Duodenal mucosa (tissue), 2 donors: ENCODE data around the gene TUBB.
A peak's percentile ranks its signal among the peaks of the same experiment; 100 is the strongest.

ENCODE experiments used
- H3K27ac ChIP-seq: one replicate; pipeline ENCODE4 v1.7.0; 2013; ENCODE audit warnings: low read depth, low read length
- H3K27me3 ChIP-seq, 2 donors: one replicate each; pipeline ENCODE4 v1.7.0; 2013; ENCODE audit warnings: low read length in 2 of 2, control low read depth in 1 of 2; ENCODE audit not compliant: insufficient read depth in 2 of 2, control insufficient read depth in 1 of 2
- H3K36me3 ChIP-seq, 2 donors: one replicate each; pipeline ENCODE4 v1.7.0; 2013; ENCODE audit warnings: low read length in 2 of 2, control low read depth in 1 of 2; ENCODE audit not compliant: insufficient read depth in 2 of 2, control insufficient read depth in 1 of 2
- H3K4me1 ChIP-seq, 2 donors: one replicate each; pipeline ENCODE4 v1.7.0; 2013; ENCODE audit warnings: low read length in 2 of 2, control low read depth in 1 of 2; ENCODE audit not compliant: insufficient read depth in 2 of 2, control insufficient read depth in 1 of 2
- H3K4me3 ChIP-seq, 2 donors: one replicate each; pipeline ENCODE4 v1.7.0; 2013; ENCODE audit warnings: low read length in 2 of 2, low read depth in 1 of 2
- H3K9ac ChIP-seq, 2 donors: one replicate each; pipeline ENCODE4 v1.7.0; 2013; ENCODE audit warnings: low read length in 2 of 2, low read depth in 1 of 2
- H3K9me3 ChIP-seq, 2 donors: one replicate each; pipeline ENCODE4 v1.7.0; 2013; ENCODE audit warnings: low read length in 2 of 2, control low read depth in 1 of 2; ENCODE audit not compliant: control insufficient read depth in 1 of 2

Gene TUBB

DNA sequence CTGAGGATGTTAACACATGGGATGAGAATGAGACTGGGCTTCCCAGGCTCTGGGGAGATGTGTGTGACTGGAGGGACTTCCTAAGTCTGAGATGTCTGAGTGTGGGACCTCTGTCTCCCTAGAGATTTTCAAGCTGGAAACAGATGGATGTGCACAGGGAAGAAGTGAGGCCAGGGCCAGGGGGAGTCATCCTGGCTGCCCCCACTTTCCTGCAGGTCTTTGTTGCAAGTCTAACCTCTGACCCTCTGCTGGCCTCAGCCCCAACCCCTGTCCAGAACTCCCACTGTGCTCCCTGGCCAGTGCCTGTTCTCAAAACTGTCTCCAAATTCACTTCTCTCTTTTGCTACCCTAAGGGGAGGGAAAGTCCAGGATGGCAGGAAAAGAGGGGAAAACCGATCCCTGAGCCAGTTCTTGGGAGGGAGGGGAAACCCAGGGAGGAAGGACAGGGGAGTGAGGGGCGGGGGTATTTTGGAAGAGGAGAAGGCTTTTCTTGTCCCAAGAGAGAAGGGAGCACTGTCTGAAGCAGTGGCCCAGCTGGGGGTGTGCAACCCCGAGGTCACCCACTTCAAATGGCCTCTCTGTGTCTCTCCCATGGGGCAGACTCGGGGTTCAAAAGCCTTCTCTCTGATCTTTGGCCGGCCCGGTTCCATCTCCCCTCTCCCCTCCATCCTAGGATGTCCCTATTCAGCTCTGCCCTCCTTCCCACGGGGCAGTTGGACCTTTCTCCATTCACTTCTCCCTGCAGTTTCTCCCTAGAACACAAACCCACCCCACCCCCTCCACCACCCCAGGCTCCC, 36.8 kb upstream of the TUBB start:
- Histone ChIP-seq H3K36me3 (peaks cover 0 to 3% of the 10 kb centered on the region in 2 donors), H3K9me3 (no peaks in the 10 kb centered on the region), H3K27me3 (no peaks in the 10 kb centered on the region), H3K27ac (peak overlapping the region; percentile 85), H3K9ac (peak overlapping the region; percentile 67 to 72), H3K4me1 (peaks cover 32 to 40% of the 10 kb centered on the region in 2 donors), H3K4me3 (peak overlapping the region; percentile 85 to 92)

DNA sequence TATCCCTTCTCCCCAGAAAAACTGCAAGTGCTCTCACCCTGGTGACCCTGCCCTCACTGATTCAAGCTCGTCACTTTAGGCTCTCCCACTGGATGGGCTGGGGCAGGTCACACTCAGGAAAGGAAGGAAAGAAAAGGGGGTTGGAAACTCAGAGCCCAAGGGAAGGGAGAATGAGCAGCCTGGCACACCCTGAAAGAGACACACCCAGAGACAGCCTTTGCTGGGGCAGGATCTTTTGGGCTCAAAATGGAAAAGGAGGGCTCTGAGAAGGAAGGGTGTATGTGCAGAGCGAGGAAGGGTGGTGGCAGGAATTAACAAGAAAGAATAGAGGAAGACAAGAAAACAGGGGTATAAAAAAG, 36.2 kb upstream of the TUBB start:
- H3K4me1 ChIP-seq = peaks cover 32 to 44% of the 10 kb centered on the region in 2 donors
- H3K9ac ChIP-seq = peak overlapping the region; percentile 55 to 72
- no peaks in the 10 kb centered on the region for H3K9me3 ChIP-seq

DNA sequence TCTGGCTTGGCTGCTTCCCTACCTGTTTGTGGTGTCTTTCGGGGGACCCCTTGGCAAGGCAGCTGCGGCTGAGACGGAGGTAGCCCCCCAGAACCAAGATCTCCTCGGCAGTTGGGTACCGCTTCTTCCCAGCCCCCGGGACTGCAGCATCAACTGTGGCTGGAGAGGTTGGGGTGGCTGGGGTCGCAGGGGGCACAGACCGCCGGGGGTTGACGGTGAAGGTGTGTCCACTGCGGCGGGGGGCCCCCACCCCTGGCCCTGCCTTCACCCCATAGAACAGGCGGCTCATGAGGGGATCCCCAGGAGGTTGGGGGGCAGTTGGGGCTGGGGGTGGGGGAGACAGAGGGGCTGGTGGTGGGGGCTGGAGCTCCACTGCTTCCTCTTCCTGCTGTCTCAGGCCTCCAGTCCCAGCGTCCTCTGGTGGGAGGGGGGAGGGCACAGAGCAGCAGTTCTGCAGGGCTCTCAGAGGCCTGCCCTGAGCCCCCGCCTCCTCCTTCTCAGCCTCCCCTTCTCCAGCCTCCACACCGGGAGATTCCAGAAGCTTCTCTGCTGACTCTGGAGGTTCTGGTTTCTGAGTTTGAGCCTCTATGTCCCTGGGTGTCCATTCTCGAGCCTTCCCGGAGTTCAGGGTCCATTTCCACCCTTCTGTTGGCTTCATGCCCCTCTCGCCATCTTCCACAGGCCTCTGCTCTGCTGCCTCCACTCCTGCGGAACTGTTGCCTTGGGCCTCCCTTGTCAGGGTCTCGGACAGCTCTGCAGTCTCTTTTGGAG, 35.6 kb upstream of the TUBB start:
- Histone ChIP-seq H3K9ac (peak overlapping the region; percentile 55 to 72), H3K27ac (peak overlapping the region; percentile 91), H3K4me3 (peak overlapping the region; percentile 85 to 92), H3K4me1 (peaks cover 31 to 45% of the 10 kb centered on the region in 2 donors), H3K27me3 (no peaks in the 10 kb centered on the region), H3K36me3 (no peaks in the 10 kb centered on the region), H3K9me3 (no peaks in the 10 kb centered on the region)

More for the DNA sequence above, 36.2 kb upstream of the TUBB start:
- peak overlapping the region; percentile 85 for H3K27ac ChIP-seq
- H3K36me3 ChIP-seq = no peaks in the 10 kb centered on the region
- peak overlapping the region; percentile 85 to 92 for H3K4me3 ChIP-seq
- H3K27me3 ChIP-seq = no peaks in the 10 kb centered on the region

DNA sequence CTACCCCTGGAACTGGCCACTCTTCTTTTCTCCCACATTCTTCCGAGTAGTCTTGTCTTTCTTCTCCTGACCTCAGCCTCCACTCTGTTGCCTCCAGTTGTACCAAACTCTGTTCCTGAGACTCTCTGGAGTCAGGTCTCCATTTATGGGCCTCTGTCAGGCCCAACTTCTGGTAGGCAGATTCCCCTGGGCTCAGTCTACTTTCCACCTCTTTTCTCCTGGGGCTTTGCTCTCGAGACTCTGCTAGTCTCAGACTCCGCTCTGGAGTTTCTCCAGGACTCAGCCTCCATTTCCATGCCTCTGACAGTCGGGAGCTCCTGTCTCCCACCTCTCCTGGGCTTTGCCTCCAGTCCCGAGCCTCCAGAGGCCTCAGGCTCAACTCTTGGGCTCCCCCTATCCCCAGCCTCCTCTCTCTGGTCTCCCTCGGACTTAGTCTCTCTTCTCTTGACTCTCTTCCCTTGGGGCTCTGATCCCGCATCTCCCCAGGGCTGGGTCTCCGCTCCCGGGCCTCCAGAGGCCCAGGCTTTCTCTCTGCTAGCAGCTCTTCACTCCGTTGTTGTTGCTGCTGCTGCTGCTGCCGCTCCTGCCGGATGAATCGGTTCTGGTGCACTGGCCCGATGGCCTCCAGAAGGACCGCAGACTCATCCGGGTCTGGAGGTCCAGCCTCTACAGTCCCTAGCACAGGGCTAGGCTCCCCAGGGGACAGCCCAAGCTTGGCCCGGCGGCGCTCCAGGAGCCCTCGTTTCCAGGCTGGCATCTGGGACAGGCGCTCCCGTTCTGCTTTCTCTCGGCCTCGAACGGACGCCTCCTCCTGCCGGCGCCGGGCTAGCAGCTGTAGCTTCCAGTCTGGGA, 34.8 kb upstream of the TUBB start:
- H3K36me3 ChIP-seq = no peaks in the 10 kb centered on the region
- H3K9ac ChIP-seq = peak overlapping the region; percentile 55 to 72
- H3K4me1 ChIP-seq = peaks cover 31 to 45% of the 10 kb centered on the region in 2 donors
- peak overlapping the region; percentile 85 to 92 for H3K4me3 ChIP-seq
- peak overlapping the region; percentile 91 for H3K27ac ChIP-seq
- no peaks in the 10 kb centered on the region for H3K27me3 ChIP-seq
- H3K9me3 ChIP-seq = no peaks in the 10 kb centered on the region

DNA sequence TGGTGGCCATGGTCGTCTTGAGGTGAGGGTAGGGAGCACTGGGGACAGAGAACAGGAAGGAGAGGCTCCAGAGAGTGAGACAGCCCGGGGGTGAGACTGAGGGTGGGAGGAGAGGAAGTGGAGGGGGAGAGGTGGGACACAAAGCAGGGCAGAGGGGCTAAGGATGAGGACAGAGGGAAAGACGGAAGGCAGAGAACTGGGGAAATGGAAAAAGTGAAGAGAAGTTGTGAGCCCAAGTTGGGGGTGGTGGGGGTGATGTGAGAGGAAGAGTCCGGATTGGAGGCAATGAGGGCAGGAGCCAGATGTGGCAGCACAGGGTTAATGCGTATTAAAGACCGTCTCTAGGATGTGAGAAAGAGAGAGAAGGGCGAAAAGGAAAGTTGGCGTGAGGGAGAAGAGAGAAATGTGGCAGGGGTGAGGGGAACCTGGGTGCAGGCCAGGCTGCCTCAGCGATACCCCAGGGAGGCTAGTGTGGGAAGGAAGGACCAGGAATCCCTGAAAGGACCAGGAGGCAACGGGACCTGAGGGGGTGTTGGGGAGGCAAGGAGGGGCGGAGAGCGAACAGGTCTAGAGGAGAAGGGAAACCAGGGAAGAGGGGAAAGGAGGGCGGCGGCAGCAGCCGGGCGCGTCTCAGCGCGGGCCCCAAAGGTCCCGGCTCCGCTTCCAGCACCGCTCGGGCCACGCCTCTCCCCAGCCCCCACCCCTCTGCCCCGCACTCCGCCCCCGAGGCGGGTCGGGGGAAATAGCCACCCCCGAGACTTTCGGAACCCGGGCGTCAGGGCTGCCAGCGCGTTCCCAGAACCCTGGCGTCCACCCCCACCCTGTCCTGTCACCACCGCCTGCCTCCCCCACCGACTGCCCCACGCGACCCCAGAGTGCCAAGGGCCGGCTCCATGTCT, 33.9 kb upstream of the TUBB start, which contains the start of gene PPP1R18:
Gene PPP1R18 (minus strand): TSS at position 637 of the 899 bp plus-strand sequence. CDS start 627 bp downstream, at position 10.
- H3K4me3 ChIP-seq = peak within 1 kb of the TSS; percentile 85 to 92

DNA sequence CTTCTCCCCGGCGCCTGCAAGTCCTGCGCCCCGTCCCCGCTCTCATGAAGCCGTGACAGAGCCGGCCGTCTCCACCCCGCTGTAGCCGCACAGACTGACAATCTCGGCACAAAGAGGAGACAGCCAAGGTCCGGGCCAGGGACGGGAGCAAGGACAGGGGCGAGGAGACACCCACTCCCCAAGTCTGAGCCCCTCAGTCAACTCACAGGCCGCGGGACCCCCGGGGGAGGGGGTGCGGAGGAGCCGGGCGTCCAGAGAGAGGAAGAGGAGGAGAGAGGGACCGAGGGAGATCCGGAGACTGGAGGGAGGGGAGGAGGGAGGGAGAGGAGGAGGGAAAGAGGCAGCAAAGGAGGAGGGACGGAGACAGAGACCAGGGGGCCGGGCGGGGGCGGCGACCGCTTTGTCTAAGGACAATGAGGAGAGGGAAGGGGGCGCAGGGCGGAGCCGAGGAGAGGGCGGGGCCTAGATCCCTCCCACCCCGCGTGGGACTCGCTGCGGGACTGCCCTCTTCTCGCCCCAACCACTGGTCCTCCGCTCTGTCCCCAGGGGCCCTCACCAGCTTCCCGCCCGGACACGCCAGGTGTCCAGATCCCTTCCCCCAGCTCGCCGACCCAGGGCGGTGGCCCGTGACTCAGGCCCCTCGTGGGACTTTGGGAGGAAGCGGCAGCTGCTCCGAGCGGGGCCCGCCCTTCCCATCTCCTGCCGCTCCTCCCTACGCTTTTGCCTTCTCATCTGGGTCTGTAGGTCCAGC, 33.1 kb upstream of the TUBB start:
- Histone ChIP-seq H3K27ac (peak overlapping the region; percentile 91), H3K4me1 (peaks cover 37 to 41% of the 10 kb centered on the region in 2 donors), H3K4me3 (peak overlapping the region; percentile 85 to 92)

More for the DNA sequence above, 33.9 kb upstream of the TUBB start, which contains the start of gene PPP1R18:
- peaks cover 33 to 46% of the 10 kb centered on the region in 2 donors for H3K4me1 ChIP-seq
- H3K27me3 ChIP-seq = no peaks in the 10 kb centered on the region
- H3K27ac ChIP-seq = peak within 1 kb of the TSS; percentile 91
- peak within 1 kb of the TSS; percentile 72 to 79 for H3K9ac ChIP-seq
- H3K9me3 ChIP-seq = no peaks in the 10 kb centered on the region
- H3K36me3 ChIP-seq = no peaks in the 10 kb centered on the region

DNA sequence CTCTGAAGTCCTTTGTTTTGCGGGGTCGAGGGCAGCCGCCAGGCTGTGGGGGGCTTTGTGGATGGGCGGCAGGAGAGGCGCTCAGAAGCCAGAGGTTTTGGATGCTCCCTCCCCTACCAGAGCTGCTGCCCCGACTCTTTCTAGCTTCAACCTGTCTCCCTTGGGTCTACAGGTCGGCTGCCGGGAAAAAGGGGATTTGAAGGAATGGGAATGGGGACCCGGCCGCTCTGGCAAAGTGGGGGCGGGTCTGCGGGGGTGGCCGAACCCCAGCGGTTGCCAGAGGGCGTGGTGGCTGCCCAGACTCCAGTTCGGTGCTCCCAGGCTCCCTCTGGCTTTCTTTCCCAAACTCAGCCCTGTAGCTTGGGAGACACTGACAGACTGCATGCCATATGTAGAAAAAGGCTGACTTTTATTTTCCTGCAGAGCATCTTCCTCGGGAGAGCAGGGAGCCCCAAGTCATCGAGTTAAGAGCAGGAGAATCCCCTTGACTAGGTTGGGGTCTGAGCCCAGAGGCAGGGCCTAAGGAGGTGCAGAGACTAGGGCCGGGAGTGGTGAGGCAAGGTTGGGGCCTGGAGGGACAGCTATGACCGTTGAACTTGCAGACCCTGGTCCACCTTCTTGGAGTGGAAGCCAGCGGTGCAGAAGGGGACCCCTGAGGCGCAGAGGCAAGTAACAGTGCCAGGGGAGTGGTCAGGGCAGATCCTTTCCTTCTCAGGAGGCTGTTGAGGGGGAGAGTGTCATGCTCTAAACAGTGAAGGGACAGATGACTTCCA, 32.3 kb upstream of the TUBB start:
- Histone ChIP-seq H3K27me3 (no peaks in the 10 kb centered on the region), H3K4me1 (peaks cover 37% of the 10 kb centered on the region in 2 donors), H3K9me3 (no peaks in the 10 kb centered on the region), H3K36me3 (no peaks in the 10 kb centered on the region), H3K4me3 (peak overlapping the region; percentile 85 to 92), H3K27ac (peak overlapping the region; percentile 91), H3K9ac (peak overlapping the region; percentile 72 to 79)

More for the DNA sequence above, 33.1 kb upstream of the TUBB start:
- Histone ChIP-seq H3K27me3 (no peaks in the 10 kb centered on the region), H3K9me3 (no peaks in the 10 kb centered on the region), H3K36me3 (no peaks in the 10 kb centered on the region), H3K9ac (peak overlapping the region; percentile 72 to 79)

DNA sequence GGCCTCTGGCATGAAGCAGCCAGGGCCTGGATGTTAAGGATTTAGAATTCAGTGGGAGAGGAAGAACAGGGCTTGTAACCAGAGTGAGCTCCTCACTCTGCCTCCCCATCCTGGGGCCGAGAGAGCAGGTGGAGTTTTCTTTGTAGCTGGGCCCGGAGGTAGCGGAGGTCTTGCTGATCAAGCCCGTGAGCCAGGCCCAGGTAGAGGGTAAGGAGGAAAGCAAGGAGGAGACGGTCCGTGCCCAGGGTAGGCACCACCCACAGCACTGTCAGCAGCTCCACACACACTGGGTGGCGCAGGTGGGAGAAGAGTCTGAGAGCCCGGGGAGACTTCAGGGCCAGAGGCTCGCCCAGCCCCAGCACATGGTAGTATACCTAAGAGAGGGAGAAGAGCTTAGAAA, 31.6 kb upstream of the TUBB start:
- peak overlapping the region in 1 of 2 donors; percentile 92 for H3K4me3 ChIP-seq
- H3K36me3 ChIP-seq = no peaks in the 10 kb centered on the region
- peak overlapping the region; percentile 91 for H3K27ac ChIP-seq
- no peaks in the 10 kb centered on the region for H3K9me3 ChIP-seq
- no peaks in the 10 kb centered on the region for H3K27me3 ChIP-seq
- H3K4me1 ChIP-seq = peaks cover 33 to 37% of the 10 kb centered on the region in 2 donors
- H3K9ac ChIP-seq = peak overlapping the region in 1 of 2 donors; percentile 72
